HG03139 (cell line): Measurements from ENCODE around the gene STOML1.

Experiments used
- ATAC-seq: cut with Tn5 transposase; IDR thresholded peaks from one replicate; pipeline ENCODE4 v1.9.1; 2021; ENCODE audit not compliant: unreplicated experiment

The STOML1 gene

GRCh38 chr15:73934281-73934680 lies 57.8 kb downstream of the STOML1 start:
- ATAC-seq: no peak

GRCh38 chr15:73932381-73933191 lies 59.5 kb downstream of the STOML1 start:
- no peak for ATAC-seq

GRCh38 chr15:73931441-73931840 lies 60.7 kb downstream of the STOML1 start:
- ATAC-seq: no peak

- ATAC-seq: no peak
Observed at GRCh38 chr15:73930790-73931281, 61.3 kb downstream of the STOML1 start.

GRCh38 chr15:73930371-73930770 lies 61.7 kb downstream of the STOML1 start:
- no peak for ATAC-seq

- no peak for ATAC-seq
Observed at GRCh38 chr15:73928971-73929627, 63.0 kb downstream of the STOML1 start.
